ENCODE data around the gene CD9. TPM values are rescaled to one million over a fixed set of nuclear protein-coding genes. Genes with fewer than 3 reads are reported as not detected.

The CD9 gene
- total and polyA plus RNA-seq, 2 donors from 2014 or later: 301 to 421 TPM

- peaks cover 3 to 14% (median 7%) of the 10 kb centered on the region in 3 donors for H3K36me3 ChIP-seq (ENCODE audit: control insufficient read depth in 2 of 3, insufficient read depth in 3 of 3, low read length in 3 of 3)
- H3K9ac ChIP-seq (ENCODE audit: low read length in 3 of 3): peak overlapping the region in 1 of 3 donors; percentile 81
- FAIRE-seq: no peak
- no peaks in the 10 kb centered on the region for H3K9me3 ChIP-seq (ENCODE audit: control insufficient read depth in 2 of 3, insufficient read depth in 1 of 3, low read length in 3 of 3)
- intact Hi-C loops (cut with DNase I): no loop called here
- TF ChIP-seq, protein P1, sequence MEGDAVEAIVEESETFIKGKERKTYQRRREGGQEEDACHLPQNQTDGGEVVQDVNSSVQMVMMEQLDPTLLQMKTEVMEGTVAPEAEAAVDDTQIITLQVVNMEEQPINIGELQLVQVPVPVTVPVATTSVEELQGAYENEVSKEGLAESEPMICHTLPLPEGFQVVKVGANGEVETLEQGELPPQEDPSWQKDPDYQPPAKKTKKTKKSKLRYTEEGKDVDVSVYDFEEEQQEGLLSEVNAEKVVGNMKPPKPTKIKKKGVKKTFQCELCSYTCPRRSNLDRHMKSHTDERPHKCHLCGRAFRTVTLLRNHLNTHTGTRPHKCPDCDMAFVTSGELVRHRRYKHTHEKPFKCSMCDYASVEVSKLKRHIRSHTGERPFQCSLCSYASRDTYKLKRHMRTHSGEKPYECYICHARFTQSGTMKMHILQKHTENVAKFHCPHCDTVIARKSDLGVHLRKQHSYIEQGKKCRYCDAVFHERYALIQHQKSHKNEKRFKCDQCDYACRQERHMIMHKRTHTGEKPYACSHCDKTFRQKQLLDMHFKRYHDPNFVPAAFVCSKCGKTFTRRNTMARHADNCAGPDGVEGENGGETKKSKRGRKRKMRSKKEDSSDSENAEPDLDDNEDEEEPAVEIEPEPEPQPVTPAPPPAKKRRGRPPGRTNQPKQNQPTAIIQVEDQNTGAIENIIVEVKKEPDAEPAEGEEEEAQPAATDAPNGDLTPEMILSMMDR (IDR thresholded peaks at IDR 0.05; ENCODE audit: borderline replicate concordance, extremely low read depth, insufficient read depth): no peak
- H3K27me3 ChIP-seq (ENCODE audit: control insufficient read depth, insufficient read depth, low read length): no peaks in the 10 kb centered on the region
- peak overlapping the region in 1 of 3 donors; percentile 43 for H3K4me3 ChIP-seq (ENCODE audit: low read length in 3 of 3)
- DNase-seq: no peak
- H3K4me1 ChIP-seq (ENCODE audit: control insufficient read depth in 2 of 3, insufficient read depth in 2 of 3, low read depth in 1 of 3, low read length in 3 of 3): peaks cover 5 to 69% (median 61%) of the 10 kb centered on the region in 3 donors
- peak overlapping the region; percentile 79 to 89 for H3K27ac ChIP-seq (ENCODE audit: low read depth in 2 of 2, low read length in 2 of 2)
Observed at GRCh38 chr12:6225630-6226001, 25.4 kb downstream of the CD9 start.

GRCh38 chr12:6226002-6226678 is 25.9 kb downstream of the CD9 start:
- intact Hi-C loops (cut with DNase I): no loop called here
- peaks cover 9 to 71% (median 58%) of the 10 kb centered on the region in 3 donors for H3K4me1 ChIP-seq (ENCODE audit: control insufficient read depth in 2 of 3, insufficient read depth in 2 of 3, low read depth in 1 of 3, low read length in 3 of 3)
- H3K36me3 ChIP-seq (ENCODE audit: control insufficient read depth in 2 of 3, insufficient read depth in 3 of 3, low read length in 3 of 3): peaks cover 3 to 14% (median 7%) of the 10 kb centered on the region in 3 donors
- DNase-seq (no peak), FAIRE-seq (no peak)
- TF ChIP-seq, protein P1 (IDR thresholded peaks at IDR 0.05; ENCODE audit: borderline replicate concordance, extremely low read depth, insufficient read depth): no peak
- peak overlapping the region in 2 of 3 donors; percentile 56 to 81 for H3K9ac ChIP-seq (ENCODE audit: low read length in 3 of 3)
- H3K4me3 ChIP-seq (ENCODE audit: low read length in 3 of 3): peak overlapping the region in 1 of 3 donors; percentile 43
- no peaks in the 10 kb centered on the region for H3K9me3 ChIP-seq (ENCODE audit: control insufficient read depth in 2 of 3, insufficient read depth in 1 of 3, low read length in 3 of 3)
- H3K27ac ChIP-seq (ENCODE audit: low read depth in 2 of 2, low read length in 2 of 2): peak overlapping the region; percentile 79 to 89
- no peaks in the 10 kb centered on the region for H3K27me3 ChIP-seq (ENCODE audit: control insufficient read depth, insufficient read depth, low read length)

DNA sequence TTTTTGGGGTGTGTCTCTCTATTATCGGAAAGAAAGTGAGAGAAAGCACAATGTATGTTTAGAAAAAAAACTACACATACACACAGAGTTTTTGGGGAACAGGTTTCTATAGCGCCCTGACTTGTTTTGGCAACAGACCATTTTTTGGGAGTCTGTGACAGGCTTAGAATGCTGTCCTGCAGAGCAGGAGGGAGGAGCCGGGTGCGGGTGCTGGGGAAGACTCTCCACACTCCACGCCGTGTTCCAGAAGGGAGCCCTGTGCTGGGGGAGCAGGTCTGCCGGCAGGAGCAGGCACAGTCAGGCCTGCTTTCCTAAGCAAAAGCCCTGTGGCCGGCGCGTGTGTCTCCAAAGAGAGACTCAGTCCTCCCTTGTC is 26.5 kb downstream of the CD9 start:
- peaks cover 9 to 73% (median 62%) of the 10 kb centered on the region in 3 donors for H3K4me1 ChIP-seq (ENCODE audit: control insufficient read depth in 2 of 3, insufficient read depth in 2 of 3, low read depth in 1 of 3, low read length in 3 of 3)
- H3K27ac ChIP-seq (ENCODE audit: low read depth in 2 of 2, low read length in 2 of 2): peak overlapping the region; percentile 79 to 89
- H3K36me3 ChIP-seq (ENCODE audit: control insufficient read depth in 2 of 3, insufficient read depth in 3 of 3, low read length in 3 of 3): peaks cover 3 to 14% (median 7%) of the 10 kb centered on the region in 3 donors
- H3K27me3 ChIP-seq (ENCODE audit: control insufficient read depth, insufficient read depth, low read length): no peaks in the 10 kb centered on the region
- FAIRE-seq (no peak), DNase-seq (no peak)
- TF ChIP-seq, protein P1 (IDR thresholded peaks at IDR 0.05; ENCODE audit: borderline replicate concordance, extremely low read depth, insufficient read depth): no peak
- intact Hi-C loops (cut with DNase I): no loop called here
- H3K9ac ChIP-seq (ENCODE audit: low read length in 3 of 3): peak overlapping the region in 2 of 3 donors; percentile 56 to 81
- H3K4me3 ChIP-seq (ENCODE audit: low read length in 3 of 3): peak overlapping the region in 1 of 3 donors; percentile 43
- H3K9me3 ChIP-seq (ENCODE audit: control insufficient read depth in 2 of 3, insufficient read depth in 1 of 3, low read length in 3 of 3): no peaks in the 10 kb centered on the region
